Measurements from ENCODE around the gene TBX19. TPM values are rescaled to one million over a fixed set of nuclear protein-coding genes. Genes with fewer than 3 reads are reported as not detected.

TBX19 gene
- total and polyA plus RNA-seq, 10 donors = 1.7 to 4.7 (median 3.3) TPM

DNA sequence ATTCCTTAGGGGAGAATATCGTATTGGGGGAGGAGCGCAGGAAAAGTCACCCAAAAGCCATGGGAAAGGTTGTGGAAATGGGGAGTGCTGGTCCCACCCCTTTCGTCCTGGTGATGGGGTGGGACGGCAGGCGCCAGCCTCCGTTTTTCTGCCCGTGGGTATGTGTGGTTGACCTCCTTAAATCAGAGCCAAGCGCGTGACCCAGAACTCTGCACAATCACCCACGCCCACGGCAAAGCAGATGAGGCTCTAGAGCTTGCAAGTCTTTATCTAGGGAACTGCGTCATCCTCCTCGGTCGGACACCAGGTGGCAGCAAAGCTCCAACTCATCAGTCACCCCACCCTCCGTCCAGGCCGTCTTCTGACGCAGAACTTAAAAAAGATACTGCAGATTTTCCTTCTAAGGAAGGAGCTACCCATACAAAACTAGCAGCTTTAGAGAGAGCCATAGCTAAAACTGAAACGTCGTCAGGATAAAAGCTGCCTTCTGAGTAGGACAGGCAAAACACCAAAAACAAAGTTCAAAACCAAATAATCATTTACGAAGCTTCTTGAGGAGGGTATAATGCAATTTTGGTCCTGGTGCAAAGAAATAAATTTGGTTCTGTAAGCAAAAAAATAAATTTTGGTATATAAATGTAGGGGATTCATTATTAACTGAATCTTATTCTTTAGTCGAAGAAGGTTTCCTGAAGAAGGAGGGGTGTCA lies 62.0 kb downstream of the TBX19 start:
- H3K36me3 ChIP-seq = no peaks in the 10 kb centered on the region
- H3K4me1 ChIP-seq = peaks cover 0 to 35% (median 15%) of the 10 kb centered on the region in 6 donors
- no peaks in the 10 kb centered on the region for H3K27me3 ChIP-seq (replicated peaks in 1 of 7)
- H3K27ac ChIP-seq = peak overlapping the region in 5 of 8 donors; percentile 44 to 63 (median 56)
- TF ChIP-seq POLR2AphosphoS5 (IDR thresholded peaks at IDR 0.05) = peak in 2 of 3 donors; percentile 42 to 46
- peak; percentile 60 to 91 (median 85) for TF ChIP-seq CTCF (IDR thresholded peaks at IDR 0.05 in 8 of 11, conservative IDR thresholded peaks at IDR 0.05 in 3 of 11)
- no peak for TF ChIP-seq POLR2A (IDR thresholded peaks at IDR 0.05)
- intact Hi-C loops (cut with DNase I; ENCODE audit: low total_unique reads) = loop anchor here (5.0 to 10.0 kb wide), 2 partner anchors 232 to 1005 kb away; partner anchors contain the start of gene XCL1
- DNase-seq = peak; percentile 94
- H3K4me3 ChIP-seq = peak overlapping the region in 1 of 8 donors; percentile 50
- 11 to 20% (median 15%) methylated on average over 17 to 21 of the region's 21 CpGs for WGBS, 5 donors
- no peaks in the 10 kb centered on the region for H3K9me3 ChIP-seq

DNA sequence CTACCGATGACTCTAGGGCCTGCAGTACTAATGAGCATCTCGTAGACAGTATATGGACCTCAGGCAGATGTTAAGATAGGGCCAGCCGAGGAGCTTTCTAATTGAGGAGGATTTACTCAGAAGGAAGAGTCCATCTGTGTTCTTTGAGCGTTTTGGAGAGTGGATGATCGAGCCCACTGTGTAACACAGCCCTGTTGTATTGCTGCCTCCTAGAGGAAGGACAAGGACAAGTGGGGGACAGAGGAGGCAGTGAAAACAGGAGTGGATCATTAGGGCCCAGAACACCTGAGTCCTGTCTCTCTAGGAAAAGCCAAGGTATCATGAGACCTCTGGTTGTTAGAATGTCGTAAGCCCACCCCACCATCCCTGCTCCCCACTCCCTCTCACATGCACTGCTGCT lies 62.9 kb downstream of the TBX19 start:
- no peak for DNase-seq
- Histone ChIP-seq H3K4me1 (peaks cover 0 to 42% (median 17%) of the 10 kb centered on the region in 6 donors), H3K27ac (peak overlapping the region in 3 of 8 donors; percentile 56 to 63 (median 57)), H3K27me3 (replicated peaks in 1 of 7) (no peaks in the 10 kb centered on the region), H3K36me3 (no peaks in the 10 kb centered on the region), H3K9me3 (no peaks in the 10 kb centered on the region), H3K4me3 (no peak overlapping the region)
- intact Hi-C loops (cut with DNase I; ENCODE audit: low total_unique reads) = loop anchor here (5.0 to 10.0 kb wide), 2 partner anchors 231 to 1004 kb away; partner anchors contain the start of gene XCL1
- WGBS, 5 donors = 76 to 89% (median 86%) methylated on average over 6 of the region's 6 CpGs
- TF ChIP-seq POLR2AphosphoS5 (IDR thresholded peaks at IDR 0.05) (no peak), POLR2A (IDR thresholded peaks at IDR 0.05) (no peak), CTCF (IDR thresholded peaks at IDR 0.05 in 8 of 11, conservative IDR thresholded peaks at IDR 0.05 in 3 of 11) (no peak)

GRCh38 chr1:168344517-168344916 lies 63.8 kb downstream of the TBX19 start:
- DNase-seq = no peak
- intact Hi-C loops (cut with DNase I; ENCODE audit: low total_unique reads) = loop anchor here (5.0 to 10.0 kb wide), 2 partner anchors 230 to 1003 kb away; partner anchors contain the start of gene XCL1
- no peak overlapping the region for H3K27ac ChIP-seq
- no peaks in the 10 kb centered on the region for H3K36me3 ChIP-seq
- TF ChIP-seq POLR2A (IDR thresholded peaks at IDR 0.05) = no peak
- TF ChIP-seq CTCF (IDR thresholded peaks at IDR 0.05 in 8 of 11, conservative IDR thresholded peaks at IDR 0.05 in 3 of 11) = no peak
- TF ChIP-seq POLR2AphosphoS5 (IDR thresholded peaks at IDR 0.05) = no peak
- no peak overlapping the region for H3K4me3 ChIP-seq
- H3K27me3 ChIP-seq (replicated peaks in 1 of 7) = no peaks in the 10 kb centered on the region
- no peaks in the 10 kb centered on the region for H3K9me3 ChIP-seq
- WGBS, 5 donors = 87 to 93% (median 89%) methylated on average over 4 of the region's 4 CpGs
- H3K4me1 ChIP-seq = peaks cover 0 to 43% (median 17%) of the 10 kb centered on the region in 6 donors

DNA sequence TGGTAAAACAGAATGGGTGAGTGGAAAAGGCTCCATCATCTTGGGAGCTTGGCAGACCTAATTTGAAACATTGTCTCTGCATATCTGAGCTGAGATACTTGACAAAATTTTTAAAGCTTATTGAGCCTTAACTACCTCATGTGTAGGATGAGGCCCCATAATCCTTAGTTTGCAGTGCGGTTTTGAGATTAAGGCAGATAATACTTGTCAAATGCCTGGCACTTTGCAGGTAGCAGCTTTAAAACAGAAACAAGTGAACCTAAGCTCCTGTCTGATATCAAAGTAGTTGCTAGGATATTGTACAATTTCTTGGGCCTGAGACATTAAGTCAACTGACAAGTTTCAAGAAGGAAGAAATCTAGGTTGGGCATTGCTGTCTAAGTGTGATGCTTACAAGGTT lies 65.3 kb downstream of the TBX19 start:
- Histone ChIP-seq H3K27ac (no peak overlapping the region), H3K9me3 (no peaks in the 10 kb centered on the region), H3K4me1 (peaks cover 0 to 39% (median 17%) of the 10 kb centered on the region in 6 donors), H3K4me3 (no peak overlapping the region), H3K27me3 (replicated peaks in 1 of 7) (no peaks in the 10 kb centered on the region), H3K36me3 (no peaks in the 10 kb centered on the region)
- intact Hi-C loops (cut with DNase I; ENCODE audit: low total_unique reads) = loop anchor here (10.0 kb wide), 1 partner anchor 229 kb away; the partner anchor contains the start of gene XCL1
- TF ChIP-seq POLR2A (IDR thresholded peaks at IDR 0.05) (no peak), POLR2AphosphoS5 (IDR thresholded peaks at IDR 0.05) (no peak), CTCF (IDR thresholded peaks at IDR 0.05 in 8 of 11, conservative IDR thresholded peaks at IDR 0.05 in 3 of 11) (no peak)
- WGBS, 5 donors = 93 to 100% (median 94%) methylated on average over 1 of the region's 1 CpG
- DNase-seq = no peak
